22Rv1 (cell line): ENCODE measurements around the gene LILRA5.
"Not testable (repeated sequence)": the region's sequence is repeated elsewhere in the genome, so short reads cannot be mapped to it uniquely, and the experiment has no call there.

Experiments used
- H3K27ac ChIP-seq: fragments of 450-650 bp; 2 replicates; pipeline ENCODE4 v1.5.1; 2017
- CTCF ChIP-seq: fragments of 450-650 bp; IDR thresholded peaks from 2 replicates; pipeline ENCODE4 v1.5.1; 2017; ENCODE audit warnings: mild to moderate bottlenecking
- ZFX ChIP-seq: fragments of 450-650 bp; IDR thresholded peaks from 2 replicates; pipeline ENCODE4 v1.6.1; 2017; ENCODE audit warnings: antibody characterized with exemption, borderline replicate concordance

The LILRA5 gene

GRCh38 chr19:54279406-54279962, 33.5 kb downstream of the LILRA5 start:
- H3K27ac ChIP-seq, result no peak overlapping the region
- TF ChIP-seq ZFX, result no peak
- TF ChIP-seq CTCF, result no peak

GRCh38 chr19:54278571-54279195, 34.3 kb downstream of the LILRA5 start:
- not testable (repeated sequence) for H3K27ac ChIP-seq

GRCh38 chr19:54278056-54278455, 34.9 kb downstream of the LILRA5 start:
- not testable (repeated sequence) for H3K27ac ChIP-seq

GRCh38 chr19:54277111-54277615, 35.8 kb downstream of the LILRA5 start:
- not testable (repeated sequence) for H3K27ac ChIP-seq

GRCh38 chr19:54275951-54276350, 37.0 kb downstream of the LILRA5 start:
- TF ChIP-seq ZFX, result no peak
- TF ChIP-seq CTCF, result no peak
- no peak overlapping the region for H3K27ac ChIP-seq

GRCh38 chr19:54274516-54274915, 38.5 kb downstream of the LILRA5 start:
- not testable (repeated sequence) for H3K27ac ChIP-seq

GRCh38 chr19:54273821-54274220, 39.1 kb downstream of the LILRA5 start:
- H3K27ac ChIP-seq, result no peak overlapping the region
- TF ChIP-seq CTCF (no peak), ZFX (no peak)

- H3K27ac ChIP-seq, result not testable (repeated sequence)
Observed at GRCh38 chr19:54272181-54272580, 40.8 kb downstream of the LILRA5 start.

- H3K27ac ChIP-seq, result not testable (repeated sequence)
Observed at GRCh38 chr19:54271587-54271986, 41.4 kb downstream of the LILRA5 start.

- H3K27ac ChIP-seq, result no peak overlapping the region
- TF ChIP-seq ZFX, result no peak
- no peak for TF ChIP-seq CTCF
Observed at GRCh38 chr19:54271106-54271505, 41.9 kb downstream of the LILRA5 start.

GRCh38 chr19:54268936-54269335, 44.0 kb downstream of the LILRA5 start:
- TF ChIP-seq ZFX (no peak), CTCF (no peak)
- H3K27ac ChIP-seq, result no peak overlapping the region
